Fibroblast of pulmonary artery (primary cell): ENCODE data around the gene GRSF1.
"Not testable (repeated sequence)": the region's sequence is repeated elsewhere in the genome, so short reads cannot be mapped to it uniquely, and the experiment has no call there.

ENCODE experiments used
- DNase-seq: peaks from one replicate; pipeline ENCODE4 v3.0.0-alpha.2; 2010; ENCODE audit warnings: low read depth
- H3K4me3 ChIP-seq: replicated peaks from 2 replicates; pipeline ENCODE4 v1.5.1; 2011; ENCODE audit warnings: low read depth, mild to moderate bottlenecking, control low read depth, low read length, moderate library complexity
- CTCF ChIP-seq: IDR thresholded peaks from 2 replicates; pipeline ENCODE4 v1.5.1; 2011; ENCODE audit warnings: mild to moderate bottlenecking, control low read depth, low read length, inconsistent platforms; ENCODE audit errors: missing control alignments

The GRSF1 gene

DNA sequence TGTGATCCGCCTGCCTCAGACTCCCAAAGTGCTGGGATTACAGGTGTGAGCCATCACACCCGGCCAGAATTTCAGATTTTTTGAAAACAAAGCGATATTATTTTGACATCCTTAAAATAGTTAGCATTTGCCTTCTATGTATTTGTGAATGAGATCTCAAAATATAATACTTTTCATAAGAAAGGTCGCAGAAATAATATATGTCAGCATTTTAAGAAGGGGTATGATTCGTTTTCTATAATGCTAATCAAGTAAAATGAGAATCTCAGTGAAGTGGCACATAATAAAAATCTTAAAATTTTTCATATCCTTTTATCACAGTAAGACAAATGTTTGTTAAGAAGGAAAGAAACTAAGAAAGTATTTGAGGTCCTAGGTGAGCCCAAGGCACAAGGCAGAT lies 52.2 kb downstream of the GRSF1 start:
- no peak for DNase-seq
- TF ChIP-seq CTCF: no peak
- no peak overlapping the region for H3K4me3 ChIP-seq

GRCh38 chr4:70783096-70783495 lies 56.6 kb downstream of the GRSF1 start:
- DNase-seq: no peak
- no peak overlapping the region for H3K4me3 ChIP-seq
- TF ChIP-seq CTCF: no peak

DNA sequence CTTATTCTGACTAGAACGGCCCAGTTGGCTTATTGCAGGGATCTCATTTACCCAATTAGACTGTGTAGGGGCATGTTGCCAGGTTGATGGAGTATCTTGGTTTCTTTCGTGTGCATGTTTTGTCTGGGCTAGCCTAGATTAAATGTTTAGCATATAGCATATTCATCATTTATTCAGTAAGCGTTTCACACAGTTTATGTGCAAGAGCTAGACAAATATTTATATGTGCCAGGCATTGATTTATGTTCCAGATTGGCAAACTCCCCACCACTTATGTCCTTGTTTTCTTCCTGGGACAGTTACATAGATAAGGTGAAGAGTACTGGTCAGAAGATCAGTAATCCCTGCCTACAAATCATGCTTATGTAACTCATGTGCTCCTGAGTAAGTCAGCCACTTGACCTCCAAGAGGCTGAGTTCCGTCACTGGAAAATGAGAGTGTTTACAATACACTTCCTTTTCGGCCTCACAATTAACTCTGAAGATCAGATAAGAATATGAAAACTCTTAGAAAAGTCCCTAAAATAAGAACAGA lies 60.7 kb downstream of the GRSF1 start:
- peak; percentile 55 for DNase-seq
- H3K4me3 ChIP-seq: no peak overlapping the region
- no peak for TF ChIP-seq CTCF

DNA sequence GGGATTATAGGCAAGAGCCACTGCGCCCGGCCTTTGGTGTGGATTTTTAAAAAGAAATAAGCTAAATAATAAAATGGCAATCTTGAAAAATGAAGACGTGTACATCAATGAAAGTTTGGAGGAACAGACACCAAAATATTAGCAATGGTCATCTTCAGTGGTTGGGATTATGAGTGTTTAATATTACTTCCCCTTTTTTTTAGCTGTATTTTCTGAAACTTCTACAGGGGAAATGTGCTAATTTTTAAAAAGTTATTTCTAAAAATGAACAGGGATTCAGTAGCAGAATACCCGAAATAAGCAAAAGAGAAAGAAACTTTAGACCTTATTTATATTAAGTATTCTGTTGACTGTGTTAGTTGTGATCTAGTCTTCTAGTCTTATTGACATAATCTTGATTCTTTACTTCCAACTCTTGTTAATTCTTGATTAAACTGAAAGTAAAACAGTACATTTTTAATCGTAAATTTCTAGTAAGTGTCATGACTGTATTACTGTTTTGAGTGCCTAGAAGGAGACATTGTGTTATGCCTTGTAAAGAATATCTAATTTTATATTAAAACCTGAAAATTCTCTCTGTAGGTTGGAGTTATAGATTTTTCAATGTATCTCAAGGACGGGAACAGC lies 66.6 kb downstream of the GRSF1 start:
- no peak overlapping the region for H3K4me3 ChIP-seq
- no peak for DNase-seq
- no peak for TF ChIP-seq CTCF

DNA sequence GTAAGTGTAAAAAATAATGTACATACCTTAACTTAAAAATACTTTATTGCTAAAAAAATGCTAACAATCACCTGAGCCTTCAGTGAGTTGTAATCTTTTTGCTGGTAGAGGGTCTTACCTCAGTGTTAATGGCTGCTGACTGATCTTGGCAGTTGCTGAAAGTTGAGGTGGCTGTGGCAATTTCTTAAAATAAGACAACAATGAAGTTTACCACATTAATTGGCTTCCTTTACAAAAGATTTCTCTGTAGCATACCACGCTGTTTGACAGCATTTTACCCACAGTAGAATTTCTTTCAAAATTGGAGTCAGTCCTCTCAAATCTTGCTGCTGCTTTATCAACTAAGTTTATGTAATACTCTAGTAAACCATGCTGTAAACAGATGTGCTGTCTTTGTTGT lies 70.3 kb downstream of the GRSF1 start:
- not testable (repeated sequence) for H3K4me3 ChIP-seq, DNase-seq

- DNase-seq: peak; percentile 20
- no peak overlapping the region for H3K4me3 ChIP-seq
Observed at GRCh38 chr4:70768301-70768948, 71.3 kb downstream of the GRSF1 start.

More at GRCh38 chr4:70768301-70768948, 71.3 kb downstream of the GRSF1 start:
- TF ChIP-seq CTCF: no peak
